OCI-LY7 (cell line): ENCODE measurements around the gene RAB26.

ENCODE experiments used
- EZH2phosphoT487 ChIP-seq: fragments of 200-600 bp; sonication (generic); IDR thresholded peaks from 2 replicates; pipeline ENCODE4 v1.6.1; 2018; ENCODE audit warnings: low read depth, borderline replicate concordance, mild to moderate bottlenecking, mixed run types, antibody characterized with exemption, low read length, moderate library complexity, mixed read lengths
- TF ChIP-seq, protein P1 (sequence below): fragments of 200-600 bp; sonication (generic); conservative IDR thresholded peaks from 2 replicates; pipeline ENCODE4 v1.5.1; 2014; ENCODE audit warnings: mild to moderate bottlenecking, antibody characterized with exemption, low read length, moderate library complexity, mixed read lengths

DNA sequence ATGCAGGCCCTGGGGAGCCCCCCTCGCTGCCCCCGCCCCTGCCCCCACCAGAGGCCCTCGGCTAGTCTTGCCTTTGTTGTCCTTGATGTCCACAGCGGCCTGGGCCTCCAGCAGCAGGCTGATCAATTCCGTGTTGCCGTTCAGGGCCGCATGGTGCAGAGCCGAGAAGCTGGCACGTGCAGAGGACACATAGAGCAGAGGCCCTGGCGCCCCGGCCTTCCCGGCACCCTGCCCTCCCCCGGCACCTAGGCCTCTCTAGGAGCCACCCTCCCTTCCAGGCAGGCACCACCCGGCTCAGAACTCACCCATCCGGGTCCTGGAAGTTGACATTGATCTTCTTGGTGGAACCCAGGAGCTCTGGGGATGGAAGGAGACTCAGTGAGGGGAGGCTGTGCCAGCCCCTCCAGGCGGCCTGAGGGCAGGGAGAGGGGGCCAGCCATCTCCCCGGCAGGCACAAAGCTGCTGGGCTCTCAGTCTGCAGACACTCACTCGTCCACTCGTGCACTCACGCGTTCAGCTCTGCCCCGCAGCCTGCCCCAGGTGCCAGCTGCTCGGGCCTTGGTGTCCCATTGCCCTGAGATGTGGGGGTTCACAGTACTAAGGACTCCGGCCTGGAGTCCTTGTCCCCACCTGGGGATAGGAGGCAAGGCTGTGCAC is 41.7 kb downstream of the RAB26 start:
- TF ChIP-seq, protein P1, sequence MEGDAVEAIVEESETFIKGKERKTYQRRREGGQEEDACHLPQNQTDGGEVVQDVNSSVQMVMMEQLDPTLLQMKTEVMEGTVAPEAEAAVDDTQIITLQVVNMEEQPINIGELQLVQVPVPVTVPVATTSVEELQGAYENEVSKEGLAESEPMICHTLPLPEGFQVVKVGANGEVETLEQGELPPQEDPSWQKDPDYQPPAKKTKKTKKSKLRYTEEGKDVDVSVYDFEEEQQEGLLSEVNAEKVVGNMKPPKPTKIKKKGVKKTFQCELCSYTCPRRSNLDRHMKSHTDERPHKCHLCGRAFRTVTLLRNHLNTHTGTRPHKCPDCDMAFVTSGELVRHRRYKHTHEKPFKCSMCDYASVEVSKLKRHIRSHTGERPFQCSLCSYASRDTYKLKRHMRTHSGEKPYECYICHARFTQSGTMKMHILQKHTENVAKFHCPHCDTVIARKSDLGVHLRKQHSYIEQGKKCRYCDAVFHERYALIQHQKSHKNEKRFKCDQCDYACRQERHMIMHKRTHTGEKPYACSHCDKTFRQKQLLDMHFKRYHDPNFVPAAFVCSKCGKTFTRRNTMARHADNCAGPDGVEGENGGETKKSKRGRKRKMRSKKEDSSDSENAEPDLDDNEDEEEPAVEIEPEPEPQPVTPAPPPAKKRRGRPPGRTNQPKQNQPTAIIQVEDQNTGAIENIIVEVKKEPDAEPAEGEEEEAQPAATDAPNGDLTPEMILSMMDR, result no peak
- no peak for TF ChIP-seq EZH2phosphoT487
